A549 treated with AZD9567 at 1 μM for 4 hours (cell line): ENCODE data around the gene FTMT. TPM values are rescaled to one million over a fixed set of nuclear protein-coding genes. Genes with fewer than 3 reads are reported as not detected.

Experiments used
- total RNA-seq: library from RNA; stranded (reverse); fragments of 200-300 nt; extraction: Qiagen RNA extraction; gene quantifications from 5 replicates; pipeline ENCODE4 v1.2.3, GENCODE V29; 2022; ENCODE audit not compliant: insufficient read depth

Gene FTMT
- not detected in 5 replicates for total RNA-seq

GRCh38 chr5:121851643-121852574 lies at the start of gene FTMT:
TSS of gene FTMT (plus strand) at chr5:121851882. CDS start at chr5:121851964, 82 bp downstream.

Other genes starting within 250 kb of the FTMT start
- gene SRFBP1, start 110.1 kb downstream of the FTMT start, total RNA-seq: 9.5 to 21.1 TPM (median 9.9 TPM) in 5 replicates
- 0.96 to 3.9 TPM (median 1.4 TPM) in 5 replicates for gene LOX, start 226.4 kb downstream of the FTMT start, total RNA-seq